OCI-LY1 (cell line): ENCODE results near the gene SH3RF1.

Experiments
- H2AFZ ChIP-seq: fragments of 200-600 bp; sonication (generic), shearing (Covaris generic); 2 replicates; pipeline ENCODE4 v1.6.0; 2014; ENCODE audit warnings: antibody characterized with exemption, mild to moderate bottlenecking, low read length
- H3F3A ChIP-seq: fragments of 200-600 bp; sonication (generic), shearing (Covaris generic); 2 replicates; pipeline ENCODE4 v1.6.0; 2014; ENCODE audit warnings: mild to moderate bottlenecking, antibody characterized with exemption, low read length, moderate library complexity; ENCODE audit not compliant: insufficient read depth
- H3K27ac ChIP-seq: fragments of 200-600 bp; sonication (generic); 2 replicates; pipeline ENCODE4 v1.5.1; 2014; ENCODE audit warnings: low read length, mixed run types, mild to moderate bottlenecking, low read depth; ENCODE audit not compliant: poor library complexity, severe bottlenecking
- H3K27me3 ChIP-seq: fragments of 200-600 bp; sonication (generic); 2 replicates; pipeline ENCODE4 v1.6.0; 2014; ENCODE audit warnings: antibody characterized with exemption, mild to moderate bottlenecking, low read length, moderate library complexity; ENCODE audit not compliant: insufficient read depth
- H3K36me3 ChIP-seq: fragments of 200-600 bp; sonication (generic); 2 replicates; pipeline ENCODE4 v1.6.1; 2014; ENCODE audit warnings: mild to moderate bottlenecking, antibody characterized with exemption, low read length, moderate library complexity, mixed read lengths; ENCODE audit not compliant: insufficient read depth
- H3K4me1 ChIP-seq: fragments of 200-600 bp; sonication (generic); 2 replicates; pipeline ENCODE4 v1.5.1; 2014; ENCODE audit warnings: mild to moderate bottlenecking, low read length, moderate library complexity; ENCODE audit not compliant: insufficient read depth, severe bottlenecking
- H3K4me2 ChIP-seq: fragments of 200-600 bp; sonication (generic), shearing (Covaris generic); 2 replicates; pipeline ENCODE4 v1.6.1; 2014; ENCODE audit warnings: low read length
- H3K4me3 ChIP-seq: fragments of 200-600 bp; sonication (generic); 2 replicates; pipeline ENCODE4 v1.5.1; 2014; ENCODE audit warnings: low read length, low read depth, mild to moderate bottlenecking, mixed read lengths; ENCODE audit not compliant: poor library complexity, severe bottlenecking
- H3K79me2 ChIP-seq: fragments of 200-600 bp; shearing (Covaris generic); 2 replicates; pipeline ENCODE4 v1.6.1; 2016; ENCODE audit warnings: mixed run types, low read length, mixed read lengths; ENCODE audit not compliant: insufficient read depth
- H3K9ac ChIP-seq: fragments of 200-600 bp; sonication (generic), shearing (Covaris generic); 2 replicates; pipeline ENCODE4 v1.6.1; 2014; ENCODE audit warnings: mild to moderate bottlenecking, low read length, mixed read lengths
- H3K9me2 ChIP-seq: fragments of 200-600 bp; sonication (generic), shearing (Covaris generic); 2 replicates; pipeline ENCODE4 v1.6.1; 2014; ENCODE audit warnings: low read depth, mild to moderate bottlenecking, low read length, mixed read lengths
- H3K9me3 ChIP-seq: fragments of 200-600 bp; shearing (Covaris generic); 2 replicates; pipeline ENCODE4 v1.6.1; 2014; ENCODE audit warnings: low read length, mixed read lengths
- H4K20me1 ChIP-seq: fragments of 200-600 bp; sonication (generic), shearing (Covaris generic); 2 replicates; pipeline ENCODE4 v1.6.0; 2016; ENCODE audit warnings: mild to moderate bottlenecking, low read length; ENCODE audit not compliant: insufficient read depth
- CTCF ChIP-seq: fragments of 200-600 bp; sonication (generic), shearing (Covaris generic); IDR thresholded peaks from 2 replicates; pipeline ENCODE4 v1.5.1; 2017; ENCODE audit warnings: mild to moderate bottlenecking, antibody characterized with exemption, low read length, moderate library complexity, mixed read lengths
- EZH2 ChIP-seq: fragments of 200-600 bp; sonication (generic), shearing (Covaris generic); IDR thresholded peaks from 2 replicates; pipeline ENCODE4 v1.8.0; 2017; ENCODE audit warnings: borderline replicate concordance, mixed run types, mild to moderate bottlenecking, antibody characterized with exemption, low read length, moderate library complexity, mixed read lengths

Gene SH3RF1

GRCh38 chr4:169128902-169129301 lies 141.9 kb downstream of the SH3RF1 start:
- Histone ChIP-seq H3K27me3 (no peaks in the 10 kb centered on the region), H3F3A (no peaks in the 10 kb centered on the region), H3K9me2 (no peaks in the 10 kb centered on the region), H4K20me1 (no peaks in the 10 kb centered on the region), H2AFZ (no peak overlapping the region), H3K9me3 (no peaks in the 10 kb centered on the region), H3K4me1 (no peaks in the 10 kb centered on the region), H3K9ac (no peak overlapping the region), H3K27ac (no peak overlapping the region), H3K36me3 (no peaks in the 10 kb centered on the region), H3K79me2 (no peaks in the 10 kb centered on the region), H3K4me2 (no peak overlapping the region), H3K4me3 (no peak overlapping the region)
- TF ChIP-seq EZH2 (no peak), CTCF (no peak)

GRCh38 chr4:169127314-169127713 lies 143.4 kb downstream of the SH3RF1 start:
- no peak for TF ChIP-seq EZH2
- TF ChIP-seq CTCF, result no peak
- Histone ChIP-seq H3K79me2 (no peaks in the 10 kb centered on the region), H3K27me3 (no peaks in the 10 kb centered on the region), H3K27ac (no peak overlapping the region), H3K9me3 (no peaks in the 10 kb centered on the region), H4K20me1 (no peaks in the 10 kb centered on the region), H3K4me1 (no peaks in the 10 kb centered on the region), H3K9ac (no peak overlapping the region), H3K9me2 (no peaks in the 10 kb centered on the region), H3K4me2 (no peak overlapping the region), H3K36me3 (no peaks in the 10 kb centered on the region), H3K4me3 (no peak overlapping the region), H3F3A (no peaks in the 10 kb centered on the region), H2AFZ (no peak overlapping the region)

GRCh38 chr4:169124661-169125060 lies 146.1 kb downstream of the SH3RF1 start:
- Histone ChIP-seq H3K9me2 (no peaks in the 10 kb centered on the region), H3K4me1 (no peaks in the 10 kb centered on the region), H3K79me2 (no peaks in the 10 kb centered on the region), H3K4me2 (no peak overlapping the region), H3K36me3 (no peaks in the 10 kb centered on the region), H3K9ac (no peak overlapping the region), H3K4me3 (no peak overlapping the region), H4K20me1 (no peaks in the 10 kb centered on the region), H2AFZ (no peak overlapping the region), H3K9me3 (no peaks in the 10 kb centered on the region), H3F3A (no peaks in the 10 kb centered on the region), H3K27ac (no peak overlapping the region), H3K27me3 (no peaks in the 10 kb centered on the region)
- TF ChIP-seq EZH2 (no peak), CTCF (no peak)
